Renal cortical epithelial cell (primary cell): ENCODE results near the gene QPCT. TPM values are rescaled to one million over a fixed set of nuclear protein-coding genes. Genes with fewer than 3 reads are reported as not detected.
"Not testable (repeated sequence)": the region's sequence is repeated elsewhere in the genome, so short reads cannot be mapped to it uniquely, and the experiment has no call there.

Source experiments
- DNase-seq: peaks from one replicate; pipeline ENCODE4 v3.0.0-alpha.2; 2011; ENCODE audit warnings: low read depth
- total RNA-seq: library from RNA; depleted of rRNA; stranded (reverse); fragments of >200 nt; gene quantifications from 2 replicates; pipeline ENCODE4 v1.2.3, GENCODE V29; 2014

Gene QPCT
- 81.8 and 83.0 TPM in 2 replicates for total RNA-seq

GRCh38 chr2:37344453-37345361 lies at the start of gene QPCT:
QPCT (plus strand) TSS chr2:37344630; CDS start chr2:37344732, 102 bp downstream.
- DNase-seq: no peak

DNA sequence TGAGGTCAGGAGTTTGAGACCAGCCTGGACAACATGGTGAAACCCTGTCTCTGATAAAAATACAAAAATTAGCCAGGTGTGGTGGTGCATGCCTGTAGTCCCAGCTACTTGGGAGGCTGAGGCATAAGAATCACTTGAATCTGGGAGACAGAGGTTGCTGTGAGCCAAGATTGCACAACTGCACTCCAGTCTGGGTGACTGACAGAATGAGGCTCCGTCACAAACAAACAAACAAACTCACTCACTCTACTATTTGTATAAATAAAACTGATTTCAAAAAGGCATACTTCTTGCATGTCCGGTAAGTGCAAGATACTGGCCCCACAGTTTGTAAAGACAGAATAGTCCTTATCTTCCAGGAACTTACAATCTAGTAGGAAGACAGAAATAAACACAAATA lies 49.6 kb upstream of the QPCT start:
- DNase-seq: not testable (repeated sequence)

DNA sequence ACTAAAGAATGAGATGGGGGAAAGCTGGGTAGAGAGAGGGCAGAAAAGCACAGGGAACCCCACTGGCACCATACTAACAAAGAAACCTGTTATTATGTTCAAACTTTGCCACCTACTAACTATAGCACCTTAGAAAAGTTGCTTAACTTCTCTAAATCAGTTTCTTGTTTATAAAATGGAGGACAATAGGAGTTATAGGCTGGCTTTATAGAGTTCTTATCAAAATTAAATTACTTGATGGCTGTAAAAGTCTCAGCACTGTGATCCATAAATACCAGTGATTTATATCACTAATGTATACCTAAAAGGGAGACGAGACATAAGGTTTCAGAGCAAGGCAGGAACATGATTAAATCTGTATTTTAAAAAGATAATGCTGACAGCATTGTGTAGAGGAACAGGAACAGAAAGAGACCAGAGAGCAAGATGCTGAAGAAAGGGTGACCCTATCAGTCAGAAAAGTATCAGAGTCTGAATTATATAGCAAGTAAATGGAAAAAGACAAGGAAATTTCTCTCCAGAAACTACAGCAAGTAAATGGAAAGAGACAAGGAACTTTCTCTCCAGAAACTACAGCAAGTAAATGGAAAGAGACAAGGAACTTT lies 48.9 kb upstream of the QPCT start:
- DNase-seq: no peak

DNA sequence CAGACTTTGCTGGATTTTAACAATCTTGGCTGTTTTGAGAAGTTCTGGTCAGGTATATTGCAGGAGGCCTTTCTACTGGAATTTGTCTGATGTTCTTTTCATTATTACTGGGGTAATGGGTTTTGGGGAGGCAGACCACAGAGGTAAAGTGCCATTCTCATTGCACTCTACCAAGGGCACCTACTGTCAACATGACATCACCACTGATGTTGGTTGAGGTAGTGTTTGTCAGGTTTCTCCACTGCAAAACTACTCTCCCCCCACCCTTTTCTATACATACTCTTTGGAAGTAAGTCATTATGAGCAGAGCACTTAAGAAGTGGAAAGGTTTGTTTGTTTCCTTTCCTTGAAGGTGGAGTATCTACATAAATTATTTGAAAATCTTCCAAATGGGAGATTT lies 46.8 kb upstream of the QPCT start:
- DNase-seq: no peak

DNA sequence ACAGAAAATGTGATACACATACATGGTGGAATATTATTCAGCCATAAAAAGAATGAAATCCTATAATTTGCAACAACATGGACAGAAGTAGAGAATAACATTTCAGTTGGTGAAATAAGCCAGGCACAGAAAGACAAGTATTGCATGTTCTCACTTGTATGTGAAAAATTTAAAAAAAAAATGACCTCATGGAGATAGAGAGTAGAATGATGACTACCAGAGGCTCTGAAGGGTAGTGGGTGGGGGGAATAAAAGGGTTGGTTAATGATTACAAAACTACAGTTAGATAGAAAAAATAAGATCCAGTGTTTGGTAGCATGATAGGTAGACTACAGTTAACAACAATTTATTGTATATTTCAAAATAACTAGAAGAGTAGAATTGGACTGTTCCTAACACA lies 44.3 kb upstream of the QPCT start:
- DNase-seq: no peak

GRCh38 chr2:37300578-37300977 lies 43.9 kb upstream of the QPCT start:
- no peak for DNase-seq

DNA sequence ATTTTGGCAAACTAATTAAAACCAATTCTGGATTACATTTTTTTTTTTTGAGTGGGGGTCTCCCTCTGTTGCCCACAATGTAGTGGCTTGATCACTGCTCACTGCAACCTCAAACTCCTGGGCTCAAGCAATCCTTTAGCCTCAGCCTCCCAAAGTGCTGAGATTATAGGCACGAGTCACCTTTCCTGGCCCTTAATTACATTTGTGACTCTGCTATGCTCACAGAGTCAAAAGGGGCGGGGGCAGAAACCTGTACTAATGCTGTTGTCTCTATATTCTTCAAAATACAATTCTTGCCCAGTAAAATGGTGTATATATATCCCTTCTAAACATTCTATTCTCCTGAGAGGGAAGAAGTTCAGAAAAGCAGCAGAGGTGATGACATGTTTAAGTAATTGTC lies 43.0 kb upstream of the QPCT start:
- DNase-seq: no peak

GRCh38 chr2:37302701-37303252 lies 41.7 kb upstream of the QPCT start:
- DNase-seq: no peak

DNA sequence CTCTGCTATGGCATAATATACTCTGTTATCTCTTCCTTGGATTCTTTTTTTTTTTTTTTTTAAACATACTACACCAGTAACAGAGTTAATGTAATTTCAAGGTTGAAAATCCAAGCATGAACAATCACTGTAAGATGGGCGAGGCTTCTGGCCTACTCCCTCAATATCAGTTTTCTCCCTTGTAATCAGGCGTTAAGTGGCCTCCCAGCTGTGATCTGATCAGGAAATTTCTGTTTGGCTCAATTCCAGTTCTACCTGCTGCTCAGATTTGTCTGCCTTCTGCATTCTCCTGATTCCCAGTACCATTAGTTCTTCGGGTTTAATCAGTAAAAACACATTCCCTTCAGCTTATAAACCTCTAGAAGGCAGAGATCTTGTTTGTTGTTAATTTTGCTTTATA lies 38.4 kb upstream of the QPCT start:
- no peak for DNase-seq

DNA sequence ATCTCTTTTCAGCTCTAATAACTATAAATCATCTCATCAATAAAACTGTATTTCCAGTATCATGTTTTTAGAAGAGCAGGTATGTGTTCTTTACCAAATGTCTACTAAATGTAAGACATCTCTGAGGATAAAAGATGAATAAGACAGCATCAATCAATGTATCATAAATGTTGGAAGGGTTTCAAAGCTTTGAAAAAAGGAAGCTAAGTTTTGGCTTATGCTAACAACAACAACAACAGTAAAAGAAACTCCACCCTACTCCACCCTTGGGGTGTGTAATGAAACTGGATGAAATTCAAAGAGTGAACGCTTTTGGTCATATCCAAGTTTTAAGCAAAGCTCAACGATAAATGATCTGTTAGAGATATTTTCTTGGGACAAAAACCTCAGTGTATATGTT lies 36.9 kb upstream of the QPCT start:
- DNase-seq: no peak

DNA sequence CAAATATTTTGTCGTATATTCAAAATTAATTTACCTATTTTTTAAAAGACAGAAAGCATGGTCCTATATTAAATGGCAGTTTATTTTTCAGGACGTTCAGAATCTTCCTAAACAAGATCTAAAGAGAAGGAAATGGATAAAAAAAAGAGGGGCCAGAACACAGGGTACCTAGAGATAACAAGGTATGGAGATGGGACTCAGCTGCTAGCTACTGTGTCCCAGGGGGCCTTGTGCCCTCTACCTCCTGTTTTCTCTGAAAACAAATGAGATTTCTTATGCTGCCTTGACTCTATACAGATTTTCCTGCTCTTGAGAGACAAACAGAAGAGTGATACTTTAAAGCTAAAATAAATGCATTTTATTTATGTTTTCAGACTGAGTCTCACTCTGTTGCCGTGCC lies 29.1 kb upstream of the QPCT start:
- no peak for DNase-seq

GRCh38 chr2:37316181-37316580 lies 28.2 kb upstream of the QPCT start:
- DNase-seq: no peak

DNA sequence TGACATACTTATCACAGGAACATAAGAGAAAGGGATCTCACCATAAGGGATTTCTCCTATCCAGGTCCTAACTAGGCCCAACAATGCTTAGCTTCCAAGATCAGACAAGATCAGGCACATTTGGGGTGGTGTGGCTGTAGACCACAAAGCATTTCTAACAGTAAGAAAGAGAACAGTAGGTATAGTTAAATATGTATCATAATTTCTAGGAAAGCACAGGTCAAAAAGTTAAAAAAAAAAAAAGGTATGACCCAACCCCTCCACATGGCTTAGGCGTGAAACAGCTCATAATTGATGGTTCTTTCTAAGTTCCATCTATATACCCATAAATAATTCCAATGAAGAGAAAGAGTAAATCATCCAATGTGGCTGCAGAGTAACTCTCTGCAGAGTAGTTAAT lies 26.7 kb upstream of the QPCT start:
- no peak for DNase-seq

GRCh38 chr2:37318401-37318800 lies 26.0 kb upstream of the QPCT start:
- DNase-seq: no peak

DNA sequence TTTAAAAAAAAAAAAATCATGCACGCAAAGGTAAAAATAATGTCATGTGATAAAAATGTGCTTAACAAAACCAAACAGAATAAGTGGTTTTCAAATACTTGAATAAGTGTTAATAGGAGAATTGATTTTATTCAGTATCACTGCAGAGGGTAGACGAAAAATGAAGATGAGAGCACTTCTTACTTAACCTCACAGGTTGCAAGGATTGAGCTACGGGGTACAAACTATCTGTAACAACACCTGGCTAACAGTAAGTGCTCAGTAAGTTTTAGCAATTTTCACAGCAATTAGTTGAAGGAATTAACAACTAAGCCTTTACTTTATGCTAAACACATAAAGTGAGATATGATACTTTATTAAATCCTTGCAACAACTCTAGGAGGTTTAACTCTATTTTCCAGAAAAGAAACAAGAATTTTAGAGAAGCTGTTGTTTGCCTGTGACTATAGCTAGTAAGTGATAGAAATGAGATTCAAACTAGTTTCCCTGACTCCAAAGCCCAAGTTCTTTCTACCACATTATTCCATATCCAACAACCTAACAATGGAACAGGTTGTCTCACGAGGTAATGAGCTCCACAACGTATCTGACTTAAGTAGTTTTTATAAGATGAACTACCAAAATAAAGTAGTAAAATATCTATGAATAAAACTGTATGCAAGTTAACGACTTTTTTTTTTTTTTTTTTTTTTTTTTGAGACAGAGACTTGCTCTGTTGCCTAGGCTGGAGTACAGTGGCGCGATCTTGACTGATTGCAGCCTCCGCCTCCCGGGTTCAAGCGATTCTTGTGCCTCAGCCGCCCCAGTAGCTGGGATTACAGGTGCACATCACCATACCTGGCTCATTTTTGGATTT lies 24.4 kb upstream of the QPCT start:
- no peak for DNase-seq

DNA sequence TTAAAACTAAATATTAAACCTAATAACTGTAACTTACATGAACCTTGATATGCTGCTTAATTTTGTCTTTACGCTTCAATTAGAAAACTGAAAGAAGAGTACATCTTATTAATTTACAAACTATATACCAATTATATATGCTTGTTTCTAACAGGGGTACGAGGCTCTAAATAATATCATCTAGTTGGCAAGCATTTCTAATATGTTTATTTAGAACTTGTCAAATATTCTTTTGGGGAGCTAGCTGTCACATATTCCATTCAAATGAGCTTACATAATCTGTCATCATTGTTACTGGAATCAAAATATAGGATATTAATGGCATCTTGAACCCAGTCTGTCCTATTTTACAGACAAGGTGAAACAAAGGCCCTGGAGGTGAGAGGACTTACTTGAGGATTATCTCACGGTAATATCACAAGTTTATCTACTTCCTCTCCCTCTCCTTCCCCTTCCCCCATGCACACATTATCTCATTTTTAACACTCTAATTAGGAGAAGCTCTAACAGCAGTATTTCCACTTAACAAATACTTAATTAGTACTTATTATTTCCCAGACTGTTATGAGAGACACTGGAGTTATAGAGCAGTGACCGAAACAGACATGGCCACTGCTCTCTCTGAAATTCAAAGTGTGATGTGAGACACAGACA lies 23.3 kb upstream of the QPCT start:
- no peak for DNase-seq

DNA sequence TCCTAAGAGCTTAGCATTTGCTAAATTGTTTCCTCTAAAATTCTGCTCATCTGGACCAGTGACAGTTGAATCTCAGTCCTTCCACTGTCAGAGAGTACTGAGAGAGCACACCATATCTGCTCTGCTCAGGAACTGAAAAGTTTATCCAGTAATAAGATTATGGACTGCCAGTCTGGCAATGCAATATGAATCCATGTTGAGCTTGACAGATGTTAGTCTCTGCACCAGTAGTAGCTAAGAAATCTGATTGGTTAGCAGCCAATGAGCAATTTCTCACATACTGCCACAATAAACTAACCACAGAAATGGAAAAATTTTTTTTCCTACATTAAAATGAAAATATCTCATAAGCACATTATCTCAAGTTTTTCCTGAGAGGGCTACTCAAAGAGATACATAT lies 22.1 kb upstream of the QPCT start:
- no peak for DNase-seq

DNA sequence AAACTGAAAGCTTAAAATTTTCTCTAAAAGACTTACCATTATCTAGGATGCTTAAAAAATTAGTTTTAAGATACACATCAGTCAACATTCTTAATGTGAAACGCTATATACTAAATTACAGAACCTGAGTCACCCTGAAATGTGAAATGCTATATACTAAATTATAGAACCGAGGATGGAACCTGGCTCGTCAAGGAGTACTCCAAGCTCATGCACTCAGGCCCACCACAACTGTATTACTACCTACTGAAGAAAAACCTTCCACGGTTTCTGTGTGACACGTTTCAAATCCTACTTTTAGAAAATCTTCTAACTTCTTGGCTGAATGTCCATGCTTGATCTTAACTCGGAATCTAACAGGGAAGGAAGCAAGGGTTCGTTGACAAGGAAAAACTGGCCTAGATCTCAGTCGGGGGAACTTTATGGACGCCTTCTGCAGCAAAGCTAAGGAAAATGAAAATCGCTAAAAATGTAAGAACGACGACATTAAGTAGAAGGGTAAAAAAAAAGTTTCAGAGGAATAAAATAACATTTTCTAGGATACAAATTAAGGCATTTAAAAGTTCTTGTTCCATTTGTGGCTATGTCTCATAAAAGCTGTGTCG lies 21.2 kb upstream of the QPCT start:
- no peak for DNase-seq

DNA sequence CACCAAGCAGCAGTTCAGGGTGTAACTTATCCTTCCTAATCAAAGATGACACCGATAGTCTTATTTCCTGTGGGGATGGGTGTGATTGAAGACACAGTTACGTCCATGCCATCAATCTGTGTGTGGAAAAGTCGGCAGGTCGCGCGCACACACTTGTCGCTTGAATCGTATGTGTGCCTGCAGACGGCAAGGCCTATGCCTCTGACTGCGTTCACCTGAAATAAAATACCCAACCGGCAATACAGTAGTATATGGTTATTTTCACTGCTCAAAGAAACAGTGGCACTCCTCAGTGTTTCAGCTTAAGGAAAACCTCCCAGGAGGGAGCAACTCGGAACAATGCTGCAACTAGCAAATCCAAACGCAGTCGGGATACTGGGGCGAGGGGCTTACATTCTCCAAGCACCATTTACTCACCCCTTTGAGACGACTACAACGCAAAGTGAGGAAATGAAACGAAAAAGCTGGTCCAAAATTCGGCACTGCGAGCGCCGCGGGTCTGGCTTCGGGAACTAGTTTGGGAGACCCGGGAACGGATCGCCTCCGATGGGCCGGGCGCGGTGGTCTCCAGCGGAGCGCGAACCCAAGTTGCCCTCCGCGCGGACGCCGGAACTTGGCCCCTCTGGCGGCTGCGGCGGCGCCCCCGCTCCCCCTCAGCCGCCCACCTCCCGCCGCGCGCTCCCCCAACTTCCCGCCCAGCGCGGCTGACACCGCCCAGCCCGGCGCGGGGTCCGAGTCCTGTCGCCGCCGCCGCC lies 20.5 kb upstream of the QPCT start:
- DNase-seq: peak; percentile 34

DNA sequence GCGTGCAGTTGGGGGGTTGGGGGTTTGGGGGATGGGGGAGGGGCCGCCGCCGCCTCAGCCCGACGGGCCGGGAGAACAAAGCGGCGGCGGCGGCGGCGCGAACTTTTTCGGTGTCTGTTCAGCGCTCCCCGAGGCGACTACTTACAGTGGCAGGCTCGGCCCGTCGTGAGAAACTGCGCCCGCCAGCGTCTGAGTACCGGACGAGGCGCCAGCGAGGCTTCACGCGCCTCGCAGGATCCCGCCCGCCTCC lies 20.0 kb upstream of the QPCT start:
- DNase-seq: peak; percentile 32
